Thyroid gland (tissue), 4 donors: ENCODE data around the gene CCL20.

ENCODE experiments used
- CTCF ChIP-seq, 6 experiments: fragments of 200-600 bp in 3 of 6; fragments of 450-650 bp in 3 of 6; sonication (generic) in 3 of 6; IDR thresholded peaks; one replicate each; pipeline ENCODE4 v1.5.1; 2016 to 2019; ENCODE audit warnings: antibody characterized with exemption in 6 of 6, mild to moderate bottlenecking in 2 of 6, inconsistent platforms in 1 of 6, moderate library complexity in 1 of 6
- POLR2A ChIP-seq, 2 donors: fragments of 450-650 bp; IDR thresholded peaks; one replicate each; pipeline ENCODE4 v1.6.1; 2017; ENCODE audit warnings: antibody characterized with exemption in 2 of 2, mild to moderate bottlenecking in 2 of 2, moderate library complexity in 1 of 2

- no peak for TF ChIP-seq CTCF (IDR thresholded peaks at IDR 0.05)
- no peak for TF ChIP-seq POLR2A (IDR thresholded peaks at IDR 0.05)
Measured at GRCh38 chr2:227834916-227835650, 21.4 kb downstream of the CCL20 start.
